Tibial nerve (tissue), 4 donors: ENCODE data around the gene GTF2F2.

ENCODE experiments used
- EP300 ChIP-seq, 2 donors: sonication (generic); formaldehyde crosslinking; IDR thresholded peaks; one replicate each; pipeline ENCODE4 v1.6.1; 2017; ENCODE audit warnings: antibody characterized with exemption in 2 of 2, mild to moderate bottlenecking in 1 of 2
- POLR2A ChIP-seq, 2 donors: fragments of 450-650 bp; IDR thresholded peaks; one replicate each; pipeline ENCODE4 v1.6.1; 2017; ENCODE audit warnings: antibody characterized with exemption in 2 of 2, mild to moderate bottlenecking in 2 of 2, moderate library complexity in 2 of 2
- TF ChIP-seq, protein P1 (sequence below), 5 experiments: fragments of 200-600 bp in 3 of 5; fragments of 450-650 bp in 2 of 5; sonication (generic) in 3 of 5; IDR thresholded peaks; one replicate each; pipeline ENCODE4 v1.5.1; 2016 to 2019; ENCODE audit warnings: antibody characterized with exemption in 5 of 5, mild to moderate bottlenecking in 3 of 5, moderate library complexity in 2 of 5

DNA sequence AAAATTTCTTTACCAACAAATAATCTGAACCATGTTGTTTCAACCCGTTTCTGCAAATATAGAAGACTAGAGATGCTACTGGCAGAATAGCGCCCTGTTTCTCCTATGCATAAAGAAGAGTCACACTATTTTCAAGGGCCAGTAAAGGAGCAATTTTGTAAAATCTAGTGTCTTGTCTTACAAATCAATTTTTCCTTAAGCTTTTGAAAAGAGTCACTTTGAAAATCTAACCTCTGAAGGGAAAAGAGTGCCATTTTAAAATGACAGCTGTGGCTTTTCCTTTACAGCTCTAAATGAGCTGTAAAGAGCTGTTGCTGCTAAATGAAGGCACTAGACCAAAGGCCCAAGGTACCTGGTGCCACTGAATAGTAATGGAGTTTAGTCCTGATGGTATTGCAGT, 16.9 kb upstream of the GTF2F2 start:
- TF ChIP-seq, protein P1, sequence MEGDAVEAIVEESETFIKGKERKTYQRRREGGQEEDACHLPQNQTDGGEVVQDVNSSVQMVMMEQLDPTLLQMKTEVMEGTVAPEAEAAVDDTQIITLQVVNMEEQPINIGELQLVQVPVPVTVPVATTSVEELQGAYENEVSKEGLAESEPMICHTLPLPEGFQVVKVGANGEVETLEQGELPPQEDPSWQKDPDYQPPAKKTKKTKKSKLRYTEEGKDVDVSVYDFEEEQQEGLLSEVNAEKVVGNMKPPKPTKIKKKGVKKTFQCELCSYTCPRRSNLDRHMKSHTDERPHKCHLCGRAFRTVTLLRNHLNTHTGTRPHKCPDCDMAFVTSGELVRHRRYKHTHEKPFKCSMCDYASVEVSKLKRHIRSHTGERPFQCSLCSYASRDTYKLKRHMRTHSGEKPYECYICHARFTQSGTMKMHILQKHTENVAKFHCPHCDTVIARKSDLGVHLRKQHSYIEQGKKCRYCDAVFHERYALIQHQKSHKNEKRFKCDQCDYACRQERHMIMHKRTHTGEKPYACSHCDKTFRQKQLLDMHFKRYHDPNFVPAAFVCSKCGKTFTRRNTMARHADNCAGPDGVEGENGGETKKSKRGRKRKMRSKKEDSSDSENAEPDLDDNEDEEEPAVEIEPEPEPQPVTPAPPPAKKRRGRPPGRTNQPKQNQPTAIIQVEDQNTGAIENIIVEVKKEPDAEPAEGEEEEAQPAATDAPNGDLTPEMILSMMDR (IDR thresholded peaks at IDR 0.05), result no peak
- TF ChIP-seq EP300 (IDR thresholded peaks at IDR 0.05) (no peak), POLR2A (IDR thresholded peaks at IDR 0.05) (no peak)
